Lower leg skin (tissue), 3 donors: ENCODE results near the gene SLC39A11.

ENCODE experiments used
- POLR2A ChIP-seq, 2 donors: fragments of 450-650 bp; IDR thresholded peaks; one replicate each; pipeline ENCODE4 v1.6.1; 2016 to 2017; ENCODE audit warnings: antibody characterized with exemption in 2 of 2, mild to moderate bottlenecking in 1 of 2, moderate library complexity in 1 of 2
- TF ChIP-seq, protein P1 (sequence below), 3 donors: fragments of 450-650 bp; IDR thresholded peaks; one replicate each; pipeline ENCODE4 v1.5.1; 2016; ENCODE audit warnings: antibody characterized with exemption in 3 of 3, mild to moderate bottlenecking in 3 of 3, moderate library complexity in 2 of 3

DNA sequence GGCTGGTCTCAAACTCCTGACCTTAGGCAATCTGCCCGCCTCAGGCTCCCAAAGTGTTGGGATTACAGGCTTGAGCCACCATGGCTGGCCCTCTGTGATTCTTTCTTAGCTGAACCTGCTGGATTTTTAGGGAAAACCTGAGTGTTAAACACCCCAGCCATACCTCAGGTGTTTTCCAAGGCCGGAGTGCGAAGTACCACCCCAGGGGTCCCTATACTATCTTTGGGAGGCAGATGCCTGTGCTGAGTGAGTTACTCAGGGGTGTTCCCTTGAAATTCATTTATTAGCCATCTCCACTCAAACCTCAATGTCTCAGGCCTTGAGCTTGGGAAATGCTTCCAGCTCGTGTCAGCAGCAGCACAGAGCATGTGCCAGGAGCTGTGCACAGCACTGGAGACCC is 432.7 kb downstream of the SLC39A11 start:
- no peak for TF ChIP-seq POLR2A (IDR thresholded peaks at IDR 0.05)
- TF ChIP-seq, protein P1, sequence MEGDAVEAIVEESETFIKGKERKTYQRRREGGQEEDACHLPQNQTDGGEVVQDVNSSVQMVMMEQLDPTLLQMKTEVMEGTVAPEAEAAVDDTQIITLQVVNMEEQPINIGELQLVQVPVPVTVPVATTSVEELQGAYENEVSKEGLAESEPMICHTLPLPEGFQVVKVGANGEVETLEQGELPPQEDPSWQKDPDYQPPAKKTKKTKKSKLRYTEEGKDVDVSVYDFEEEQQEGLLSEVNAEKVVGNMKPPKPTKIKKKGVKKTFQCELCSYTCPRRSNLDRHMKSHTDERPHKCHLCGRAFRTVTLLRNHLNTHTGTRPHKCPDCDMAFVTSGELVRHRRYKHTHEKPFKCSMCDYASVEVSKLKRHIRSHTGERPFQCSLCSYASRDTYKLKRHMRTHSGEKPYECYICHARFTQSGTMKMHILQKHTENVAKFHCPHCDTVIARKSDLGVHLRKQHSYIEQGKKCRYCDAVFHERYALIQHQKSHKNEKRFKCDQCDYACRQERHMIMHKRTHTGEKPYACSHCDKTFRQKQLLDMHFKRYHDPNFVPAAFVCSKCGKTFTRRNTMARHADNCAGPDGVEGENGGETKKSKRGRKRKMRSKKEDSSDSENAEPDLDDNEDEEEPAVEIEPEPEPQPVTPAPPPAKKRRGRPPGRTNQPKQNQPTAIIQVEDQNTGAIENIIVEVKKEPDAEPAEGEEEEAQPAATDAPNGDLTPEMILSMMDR (IDR thresholded peaks at IDR 0.05): no peak
